Stomach (tissue), 9 donors: ENCODE measurements around the gene ADPRHL1. TPM values are rescaled to one million over a fixed set of nuclear protein-coding genes. Genes with fewer than 3 reads are reported as not detected.

ENCODE experiments used
- DNase-seq, 2 donors: peaks; one replicate each; pipeline versions ENCODE4 v3.0.0 to v3.0.0-alpha.2; 2013 to 2019
- H3K27ac ChIP-seq, 5 donors: fragments of 200-600 bp in 4 of 5; sonication (generic) in 4 of 5; one replicate each; pipeline ENCODE4 v1.5.1; 2013 to 2019; ENCODE audit warnings: mild to moderate bottlenecking in 1 of 5, moderate library complexity in 1 of 5
- H3K27me3 ChIP-seq, 3 donors: fragments of 200-600 bp; sonication (generic); one replicate each; pipeline ENCODE4 v1.5.1; 2017 to 2019; ENCODE audit warnings: mixed run types in 1 of 3
- H3K36me3 ChIP-seq, 4 donors: fragments of 200-600 bp; sonication (generic); 1 replicate in 3 of 4; 2 replicates in 1 of 4; pipeline ENCODE4 v1.5.1; 2016 to 2019
- H3K4me1 ChIP-seq, 4 donors: fragments of 200-600 bp; sonication (generic); one replicate each; pipeline ENCODE4 v1.5.1; 2016 to 2019
- H3K4me3 ChIP-seq, 4 donors: fragments of 200-600 bp; sonication (generic) in 3 of 4; one replicate each; pipeline ENCODE4 v1.5.1; 2016 to 2019; ENCODE audit warnings: mild to moderate bottlenecking in 1 of 4
- H3K9me3 ChIP-seq, 4 donors: fragments of 200-600 bp; sonication (generic); one replicate each; pipeline ENCODE4 v1.5.1; 2016 to 2019
- EP300 ChIP-seq: sonication (generic); formaldehyde crosslinking; IDR thresholded peaks from one replicate; pipeline ENCODE4 v1.6.1; 2017; ENCODE audit warnings: antibody characterized with exemption
- POLR2A ChIP-seq, 4 donors: fragments of 450-650 bp; IDR thresholded peaks; one replicate each; pipeline ENCODE4 v1.6.1; 2016; ENCODE audit warnings: antibody characterized with exemption in 4 of 4, control low read depth in 2 of 4, mild to moderate bottlenecking in 1 of 4, moderate library complexity in 1 of 4
- POLR2AphosphoS5 ChIP-seq, 3 donors: sonication (generic); formaldehyde crosslinking; IDR thresholded peaks; one replicate each; pipeline ENCODE4 v1.6.1; 2016; ENCODE audit warnings: antibody characterized with exemption in 3 of 3
- WGBS, 5 donors: extraction: QIAGEN DNeasy Blood & Tissue Kit in 3 of 5; methylation state at CpG; one replicate each; pipeline versions ENCODE4 v1.1.5 to v1.1.7; 2013 to 2018; 5-methylcytosine and 5-hydroxymethylcytosine counted together
- intact Hi-C: fragments of 100-400 bp; cut with DNase I; formaldehyde crosslinking; loops from one replicate; pipeline ENCODE4 v1.15.1; 2023; ENCODE audit warnings: low total_unique reads
- polyA plus RNA-seq, 3 donors: library from polyadenylated mRNA; stranded (reverse); fragments of 200-250 nt; gene quantifications; one replicate each; pipeline ENCODE4 v1.2.3, GENCODE V29; 2013
- total RNA-seq, 5 donors: library from RNA; depleted of rRNA; stranded (reverse); fragments of >200 nt; gene quantifications; one replicate each; pipeline versions ENCODE4 v1.1.0 to v1.2.3, GENCODE V29; 2014 to 2016
- TF ChIP-seq, protein P1 (sequence below), 7 experiments: fragments of 450-650 bp in 4 of 7; fragments of 200-600 bp in 3 of 7; sonication (generic) in 3 of 7; IDR thresholded peaks; one replicate each; pipeline ENCODE4 v1.5.1; 2016 to 2019; ENCODE audit warnings: antibody characterized with exemption in 7 of 7, control low read depth in 2 of 7, mild to moderate bottlenecking in 1 of 7
- donor health status: healthy with polysubstance abuse.
- donor health status: Bipolar disorder and iron deficiency.
- donor health status: healthy.

ADPRHL1 gene
- total and polyA plus RNA-seq, 8 donors: 1.7 to 6.7 (median 2.7) TPM

DNA sequence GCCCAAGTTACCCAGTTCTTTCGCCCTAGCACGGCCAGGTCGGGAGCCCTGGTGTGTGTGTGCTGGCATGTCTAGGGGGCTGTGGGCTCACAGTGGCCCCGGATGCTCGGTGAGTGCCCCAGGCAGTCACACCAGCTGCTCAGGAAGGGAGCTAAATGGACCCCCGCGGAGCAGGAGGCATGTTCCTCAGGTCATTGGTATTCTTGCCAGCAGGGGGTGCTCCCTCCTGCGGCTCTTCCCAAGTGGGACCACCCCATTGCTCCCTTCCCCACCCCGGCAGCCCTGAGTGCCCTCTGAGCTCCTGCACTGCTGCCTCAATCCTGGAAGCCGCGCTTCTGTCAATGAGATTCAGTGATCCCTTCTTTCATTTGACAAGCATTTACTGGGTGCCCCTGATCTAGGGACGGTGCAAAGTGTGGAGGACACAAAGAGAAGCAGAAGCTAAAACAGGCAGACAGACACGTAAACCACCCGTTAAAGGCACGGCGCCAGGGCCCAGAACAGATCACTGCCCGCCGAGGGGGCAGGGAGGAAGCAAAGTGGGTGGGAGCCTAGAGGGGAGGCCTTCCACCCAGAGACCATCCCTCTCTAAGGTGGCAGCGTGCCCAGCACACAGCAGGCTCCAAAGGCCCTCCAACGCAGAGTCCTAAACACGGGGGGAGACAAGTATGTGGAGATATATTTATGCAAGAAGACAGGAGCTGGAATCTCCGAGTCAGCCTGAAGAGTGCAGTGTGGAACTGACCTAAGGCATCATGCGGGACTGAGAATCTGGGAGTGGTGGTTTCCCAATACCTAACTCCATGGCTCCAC, 5.2 kb upstream of the ADPRHL1 start:
- peak in 1 of 2 donors; percentile 76 for DNase-seq
- 73 to 85% (median 78%) methylated on average over 19 to 23 of the region's 23 CpGs for WGBS, 5 donors
- TF ChIP-seq, protein P1, sequence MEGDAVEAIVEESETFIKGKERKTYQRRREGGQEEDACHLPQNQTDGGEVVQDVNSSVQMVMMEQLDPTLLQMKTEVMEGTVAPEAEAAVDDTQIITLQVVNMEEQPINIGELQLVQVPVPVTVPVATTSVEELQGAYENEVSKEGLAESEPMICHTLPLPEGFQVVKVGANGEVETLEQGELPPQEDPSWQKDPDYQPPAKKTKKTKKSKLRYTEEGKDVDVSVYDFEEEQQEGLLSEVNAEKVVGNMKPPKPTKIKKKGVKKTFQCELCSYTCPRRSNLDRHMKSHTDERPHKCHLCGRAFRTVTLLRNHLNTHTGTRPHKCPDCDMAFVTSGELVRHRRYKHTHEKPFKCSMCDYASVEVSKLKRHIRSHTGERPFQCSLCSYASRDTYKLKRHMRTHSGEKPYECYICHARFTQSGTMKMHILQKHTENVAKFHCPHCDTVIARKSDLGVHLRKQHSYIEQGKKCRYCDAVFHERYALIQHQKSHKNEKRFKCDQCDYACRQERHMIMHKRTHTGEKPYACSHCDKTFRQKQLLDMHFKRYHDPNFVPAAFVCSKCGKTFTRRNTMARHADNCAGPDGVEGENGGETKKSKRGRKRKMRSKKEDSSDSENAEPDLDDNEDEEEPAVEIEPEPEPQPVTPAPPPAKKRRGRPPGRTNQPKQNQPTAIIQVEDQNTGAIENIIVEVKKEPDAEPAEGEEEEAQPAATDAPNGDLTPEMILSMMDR (IDR thresholded peaks at IDR 0.05): peak in 2 of 7 experiments; percentile 16 to 19
- TF ChIP-seq POLR2AphosphoS5 (IDR thresholded peaks at IDR 0.05): no peak
- intact Hi-C loops: no loop called here
- Histone ChIP-seq H3K27me3 (no peaks in the 10 kb centered on the region), H3K4me1 (peaks cover 0 to 16% (median 0%) of the 10 kb centered on the region in 4 donors), H3K36me3 (peaks cover 33 to 96% (median 87%) of the 10 kb centered on the region in 4 donors), H3K9me3 (no peaks in the 10 kb centered on the region), H3K27ac (no peak overlapping the region), H3K4me3 (no peak overlapping the region)

DNA sequence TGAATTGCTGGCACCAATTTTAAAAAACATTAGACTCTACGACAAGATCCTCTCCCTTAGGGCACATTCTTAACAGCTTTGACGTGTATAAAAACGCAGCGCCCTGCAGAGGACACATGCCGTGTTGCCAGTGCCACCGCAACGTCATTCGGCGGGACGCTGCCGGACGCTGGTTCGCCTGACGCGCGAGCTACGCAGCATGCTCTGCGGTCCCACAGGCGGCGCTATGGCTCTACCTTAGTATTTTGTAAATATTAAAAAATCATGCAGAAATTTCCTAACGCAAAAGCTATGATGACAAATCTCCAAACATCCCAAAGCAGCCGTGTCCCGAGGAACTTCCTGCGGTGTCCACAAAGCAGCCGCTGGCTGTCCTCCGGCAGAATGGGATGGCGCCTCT, 4.2 kb upstream of the ADPRHL1 start:
- TF ChIP-seq POLR2A (IDR thresholded peaks at IDR 0.05): no peak
- TF ChIP-seq POLR2AphosphoS5 (IDR thresholded peaks at IDR 0.05): no peak
- TF ChIP-seq, protein P1 (IDR thresholded peaks at IDR 0.05): no peak
- TF ChIP-seq EP300: no peak
- Histone ChIP-seq H3K4me3 (no peak overlapping the region), H3K9me3 (no peaks in the 10 kb centered on the region), H3K4me1 (peaks cover 0 to 17% (median 2%) of the 10 kb centered on the region in 4 donors), H3K36me3 (peaks cover 33 to 95% (median 94%) of the 10 kb centered on the region in 4 donors), H3K27me3 (no peaks in the 10 kb centered on the region), H3K27ac (no peak overlapping the region)
- 92 to 95% (median 94%) methylated on average over 27 of the region's 27 CpGs for WGBS, 5 donors
- intact Hi-C loops: no loop called here
- DNase-seq: no peak

DNA sequence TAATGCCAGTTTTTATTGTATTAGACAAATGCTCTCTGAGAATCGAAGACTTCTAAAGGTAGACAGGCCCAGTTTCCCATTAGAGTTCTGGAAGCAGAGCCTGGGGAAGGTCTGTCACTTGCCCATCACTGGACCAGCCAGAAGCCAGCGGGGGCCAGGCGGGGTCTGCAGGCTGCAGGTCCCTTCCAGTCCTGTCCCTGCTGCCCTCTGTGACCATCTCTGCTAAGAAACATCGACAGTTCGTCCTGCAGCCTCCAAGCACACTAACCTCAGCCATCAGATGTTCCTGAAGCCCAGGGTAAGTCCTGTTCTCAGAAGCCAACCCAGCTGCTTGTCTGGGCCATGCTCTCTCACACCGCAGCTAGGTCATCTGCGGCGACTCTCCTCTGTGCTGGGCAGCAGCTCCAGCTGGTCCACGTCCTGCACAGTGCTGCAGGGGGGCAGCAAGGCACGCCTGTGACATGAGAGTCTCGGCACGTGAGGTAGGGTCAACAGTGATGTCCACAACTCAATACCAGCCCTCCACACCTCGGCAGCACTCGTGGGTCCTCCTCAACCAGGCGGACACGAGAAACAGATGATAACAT, 2.9 kb upstream of the ADPRHL1 start:
- TF ChIP-seq EP300 (no peak), POLR2A (IDR thresholded peaks at IDR 0.05) (no peak), POLR2AphosphoS5 (IDR thresholded peaks at IDR 0.05) (no peak)
- TF ChIP-seq, protein P1 (IDR thresholded peaks at IDR 0.05): no peak
- DNase-seq: no peak
- Histone ChIP-seq H3K27me3 (no peaks in the 10 kb centered on the region), H3K4me3 (no peak overlapping the region), H3K36me3 (peaks cover 33 to 87% (median 83%) of the 10 kb centered on the region in 4 donors), H3K4me1 (peaks cover 0 to 25% (median 3%) of the 10 kb centered on the region in 4 donors), H3K27ac (no peak overlapping the region), H3K9me3 (no peaks in the 10 kb centered on the region)
- 94 to 97% (median 96%) methylated on average over 13 to 16 of the region's 16 CpGs for WGBS, 5 donors
- intact Hi-C loops: no loop called here

DNA sequence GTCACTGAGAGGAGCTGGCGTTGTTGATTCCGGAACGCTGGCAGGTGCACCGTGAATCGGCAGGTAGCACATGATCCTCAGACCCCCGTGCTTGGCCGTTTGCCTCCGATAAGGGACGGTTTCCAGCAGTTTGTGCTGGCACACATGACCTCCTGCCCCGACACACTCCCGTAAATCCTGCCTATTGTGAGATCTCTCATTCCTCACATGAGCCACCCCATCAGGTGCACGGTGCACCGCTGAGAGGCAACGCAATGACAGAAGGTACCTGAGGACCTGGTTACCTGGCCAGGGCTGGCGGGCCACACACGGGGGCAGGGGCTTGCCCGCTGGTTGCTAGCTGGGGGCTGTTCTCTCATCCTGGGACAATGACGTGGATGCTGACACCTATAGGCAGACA, 2.1 kb upstream of the ADPRHL1 start:
- H3K27me3 ChIP-seq: no peaks in the 10 kb centered on the region
- TF ChIP-seq POLR2A (IDR thresholded peaks at IDR 0.05): no peak
- TF ChIP-seq EP300: no peak
- 38 to 72% (median 65%) methylated on average over 18 of the region's 18 CpGs for WGBS, 5 donors
- H3K4me3 ChIP-seq: peak overlapping the region in 1 of 4 donors; percentile 4
- peaks cover 26 to 79% (median 75%) of the 10 kb centered on the region in 4 donors for H3K36me3 ChIP-seq
- peak in 1 of 2 donors; percentile 10 for DNase-seq
- H3K4me1 ChIP-seq: peaks cover 0 to 25% (median 3%) of the 10 kb centered on the region in 4 donors
- H3K27ac ChIP-seq: no peak overlapping the region
- H3K9me3 ChIP-seq: no peaks in the 10 kb centered on the region
- intact Hi-C loops: no loop called here
